Activated T-helper 17 cell treated with anti-CD3 and anti-CD28 coated beads, Interleukin-2, amount 50 U/mL, for 72 hours (primary cell): Measurements from ENCODE around the gene ANXA6. TPM values are rescaled to one million over a fixed set of nuclear protein-coding genes. Genes with fewer than 3 reads are reported as not detected.
"Not testable (repeated sequence)": the region's sequence is repeated elsewhere in the genome, so short reads cannot be mapped to it uniquely, and the experiment has no call there.

Source experiments
- ATAC-seq: fragments of 150-1000 bp; cut with Tn5 transposase; replicated peaks from 2 replicates; pipeline ENCODE4 v1.10.0; 2021; ENCODE audit warnings: mild to moderate bottlenecking, moderate library complexity
- H3K27ac Mint-ChIP-seq: one replicate; pipeline ENCODE4 v1.8.0; 2022; ENCODE audit warnings: mixed read lengths
- H3K27me3 Mint-ChIP-seq: one replicate; pipeline ENCODE4 v1.8.0; 2022; ENCODE audit warnings: mixed read lengths
- H3K36me3 Mint-ChIP-seq: one replicate; pipeline ENCODE4 v1.8.0; 2022; ENCODE audit warnings: low read depth, mild to moderate bottlenecking, mixed read lengths
- H3K4me1 Mint-ChIP-seq: one replicate; pipeline ENCODE4 v1.8.0; 2022; ENCODE audit warnings: mixed read lengths
- H3K4me3 Mint-ChIP-seq: one replicate; pipeline ENCODE4 v1.8.0; 2022; ENCODE audit warnings: mild to moderate bottlenecking, mixed read lengths
- H3K9me3 Mint-ChIP-seq: one replicate; pipeline ENCODE4 v1.8.0; 2022; ENCODE audit warnings: mixed read lengths
- total RNA-seq, 2 donors: library from RNA; stranded (reverse); gene quantifications; one replicate each; pipeline ENCODE4 v1.2.3, GENCODE V29; 2022

Gene ANXA6
- total RNA-seq, result 100 to 1,000 TPM; 432 to 559 TPM

- no peaks in the 10 kb centered on the region for H3K9me3 Mint-ChIP-seq
- peaks cover 50% of the 10 kb centered on the region for H3K36me3 Mint-ChIP-seq
- peaks cover 18% of the 10 kb centered on the region for H3K4me1 Mint-ChIP-seq
- no peaks in the 10 kb centered on the region for H3K27me3 Mint-ChIP-seq
- H3K4me3 Mint-ChIP-seq, result peak within 1 kb of the TSS; percentile 91
- peak; percentile 71 for ATAC-seq
- H3K27ac Mint-ChIP-seq, result peak within 1 kb of the TSS; percentile 96
Observed at GRCh38 chr5:151157426-151158286, at the start of gene ANXA6. TSS of gene ANXA6 (minus strand) at chr5:151157779. CDS start at chr5:151147901, 9,878 bp downstream.

- H3K4me1 Mint-ChIP-seq, result peaks cover 13% of the 10 kb centered on the region
- no peak overlapping the region for H3K4me3 Mint-ChIP-seq
- H3K27ac Mint-ChIP-seq, result peak overlapping the region; percentile 73
- ATAC-seq, result no peak
- no peaks in the 10 kb centered on the region for H3K9me3 Mint-ChIP-seq
- H3K27me3 Mint-ChIP-seq, result no peaks in the 10 kb centered on the region
- peaks cover 14% of the 10 kb centered on the region for H3K36me3 Mint-ChIP-seq
Observed at GRCh38 chr5:151205411-151205810, 47.8 kb upstream of the ANXA6 start.

- H3K4me3 Mint-ChIP-seq, result no peak overlapping the region
- peaks cover 13% of the 10 kb centered on the region for H3K4me1 Mint-ChIP-seq
- H3K27ac Mint-ChIP-seq, result no peak overlapping the region
- H3K27me3 Mint-ChIP-seq, result no peaks in the 10 kb centered on the region
- H3K36me3 Mint-ChIP-seq, result peaks cover 26% of the 10 kb centered on the region
- no peaks in the 10 kb centered on the region for H3K9me3 Mint-ChIP-seq
- no peak for ATAC-seq
Observed at GRCh38 chr5:151204051-151204450, 46.5 kb upstream of the ANXA6 start.

- ATAC-seq, result peak; percentile 100
- Mint-ChIP-seq H3K9me3 (no peaks in the 10 kb centered on the region), H3K27me3 (no peaks in the 10 kb centered on the region), H3K4me1 (peaks cover 10% of the 10 kb centered on the region), H3K36me3 (peaks cover 41% of the 10 kb centered on the region), H3K4me3 (peak overlapping the region; percentile 51), H3K27ac (peak overlapping the region; percentile 81)
Observed at GRCh38 chr5:151202381-151203139, 45.0 kb upstream of the ANXA6 start.

- Mint-ChIP-seq H3K27ac (peak overlapping the region; percentile 81), H3K4me1 (peaks cover 18% of the 10 kb centered on the region)
Observed at GRCh38 chr5:151200913-151201595, 43.5 kb upstream of the ANXA6 start.

GRCh38 chr5:151199581-151200185, 42.1 kb upstream of the ANXA6 start:
- H3K4me1 Mint-ChIP-seq, result peaks cover 20% of the 10 kb centered on the region
- H3K36me3 Mint-ChIP-seq, result peaks cover 69% of the 10 kb centered on the region
- no peaks in the 10 kb centered on the region for H3K27me3 Mint-ChIP-seq
- no peak overlapping the region for H3K4me3 Mint-ChIP-seq
- no peak for ATAC-seq
- H3K27ac Mint-ChIP-seq, result peak overlapping the region; percentile 78
- no peaks in the 10 kb centered on the region for H3K9me3 Mint-ChIP-seq

More at GRCh38 chr5:151200913-151201595, 43.5 kb upstream of the ANXA6 start:
- H3K9me3 Mint-ChIP-seq, result no peaks in the 10 kb centered on the region
- ATAC-seq, result no peak
- H3K27me3 Mint-ChIP-seq, result no peaks in the 10 kb centered on the region
- H3K36me3 Mint-ChIP-seq, result peaks cover 56% of the 10 kb centered on the region
- H3K4me3 Mint-ChIP-seq, result no peak overlapping the region

GRCh38 chr5:151198861-151199260, 41.3 kb upstream of the ANXA6 start:
- no peaks in the 10 kb centered on the region for H3K9me3 Mint-ChIP-seq
- no peaks in the 10 kb centered on the region for H3K27me3 Mint-ChIP-seq
- peaks cover 76% of the 10 kb centered on the region for H3K36me3 Mint-ChIP-seq
- peaks cover 20% of the 10 kb centered on the region for H3K4me1 Mint-ChIP-seq
- H3K27ac Mint-ChIP-seq, result peak overlapping the region; percentile 78
- no peak for ATAC-seq
- no peak overlapping the region for H3K4me3 Mint-ChIP-seq

GRCh38 chr5:151197291-151197600, 39.7 kb upstream of the ANXA6 start:
- not testable (repeated sequence) for H3K9me3 Mint-ChIP-seq, H3K4me3 Mint-ChIP-seq, ATAC-seq, H3K27ac Mint-ChIP-seq, H3K27me3 Mint-ChIP-seq
- H3K4me1 Mint-ChIP-seq, result peaks cover 16% of the 10 kb centered on the region
- H3K36me3 Mint-ChIP-seq, result peaks cover 90% of the 10 kb centered on the region

- no peak overlapping the region for H3K4me3 Mint-ChIP-seq
- H3K27me3 Mint-ChIP-seq, result no peaks in the 10 kb centered on the region
- peaks cover 94% of the 10 kb centered on the region for H3K36me3 Mint-ChIP-seq
- H3K27ac Mint-ChIP-seq, result peak overlapping the region; percentile 12
- H3K9me3 Mint-ChIP-seq, result no peaks in the 10 kb centered on the region
- peaks cover 16% of the 10 kb centered on the region for H3K4me1 Mint-ChIP-seq
- peak; percentile 34 for ATAC-seq
Observed at GRCh38 chr5:151196556-151197290, 39.1 kb upstream of the ANXA6 start.

GRCh38 chr5:151195622-151196021, 38.0 kb upstream of the ANXA6 start:
- Mint-ChIP-seq H3K9me3 (no peaks in the 10 kb centered on the region), H3K4me3 (peak overlapping the region; percentile 12), H3K27me3 (no peaks in the 10 kb centered on the region), H3K36me3 (peaks cover 94% of the 10 kb centered on the region), H3K4me1 (peaks cover 23% of the 10 kb centered on the region), H3K27ac (peak overlapping the region; percentile 12)
- ATAC-seq, result no peak

GRCh38 chr5:151192626-151193025, 35.0 kb upstream of the ANXA6 start:
- H3K27me3 Mint-ChIP-seq, result no peaks in the 10 kb centered on the region
- ATAC-seq, result no peak
- peak overlapping the region; percentile 14 for H3K27ac Mint-ChIP-seq
- peaks cover 29% of the 10 kb centered on the region for H3K4me1 Mint-ChIP-seq
- H3K4me3 Mint-ChIP-seq, result no peak overlapping the region
- H3K36me3 Mint-ChIP-seq, result peaks cover 92% of the 10 kb centered on the region
- H3K9me3 Mint-ChIP-seq, result peaks cover 4% of the 10 kb centered on the region

- H3K36me3 Mint-ChIP-seq, result peaks cover 92% of the 10 kb centered on the region
- peaks cover 24% of the 10 kb centered on the region for H3K4me1 Mint-ChIP-seq
- peaks cover 4% of the 10 kb centered on the region for H3K9me3 Mint-ChIP-seq
- no peak for ATAC-seq
- H3K27me3 Mint-ChIP-seq, result no peaks in the 10 kb centered on the region
- H3K27ac Mint-ChIP-seq, result peak overlapping the region; percentile 14
- H3K4me3 Mint-ChIP-seq, result peak overlapping the region; percentile 18
Observed at GRCh38 chr5:151191661-151192060, 34.1 kb upstream of the ANXA6 start.

GRCh38 chr5:151189151-151189550, 31.6 kb upstream of the ANXA6 start:
- no peak overlapping the region for H3K4me3 Mint-ChIP-seq
- peaks cover 4% of the 10 kb centered on the region for H3K9me3 Mint-ChIP-seq
- peak overlapping the region; percentile 21 for H3K27ac Mint-ChIP-seq
- peaks cover 91% of the 10 kb centered on the region for H3K36me3 Mint-ChIP-seq
- H3K27me3 Mint-ChIP-seq, result no peaks in the 10 kb centered on the region
- ATAC-seq, result no peak
- peaks cover 13% of the 10 kb centered on the region for H3K4me1 Mint-ChIP-seq
